NCI-H748 (cell line): ENCODE measurements around the gene FGF12.

Experiments
- DNase-seq: peaks from one replicate; lab custom pipeline; 2025; ENCODE audit not compliant: unreplicated experiment; lab: John Stamatoyannopoulos, UW

Gene FGF12

DNA sequence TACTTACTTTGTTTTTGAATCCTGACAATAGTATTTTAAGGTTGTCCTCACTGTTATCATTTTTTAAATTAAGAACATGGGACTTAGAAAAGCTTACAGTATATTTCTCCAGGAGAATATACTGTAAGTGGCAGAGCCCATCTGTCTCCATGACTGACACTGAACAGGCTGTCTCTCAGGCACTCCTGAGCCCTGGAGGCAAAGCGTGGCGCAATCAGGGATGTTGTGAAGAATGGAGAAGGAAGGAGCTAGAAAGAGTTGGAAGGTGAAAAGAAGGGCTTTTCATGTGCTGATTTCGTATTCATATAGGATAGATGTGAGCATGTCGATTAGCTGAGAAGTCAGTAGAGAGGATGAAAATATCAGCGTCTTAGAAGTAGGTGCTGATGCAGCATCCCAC lies 41.5 kb downstream of the FGF12 start:
- DNase-seq, result no peak

GRCh38 chr3:192684151-192684550 lies 43.2 kb downstream of the FGF12 start:
- no peak for DNase-seq

- DNase-seq, result no peak
Measured at GRCh38 chr3:192675958-192676649, 51.2 kb downstream of the FGF12 start.

GRCh38 chr3:192655628-192656027 lies 71.7 kb downstream of the FGF12 start:
- DNase-seq, result no peak

DNA sequence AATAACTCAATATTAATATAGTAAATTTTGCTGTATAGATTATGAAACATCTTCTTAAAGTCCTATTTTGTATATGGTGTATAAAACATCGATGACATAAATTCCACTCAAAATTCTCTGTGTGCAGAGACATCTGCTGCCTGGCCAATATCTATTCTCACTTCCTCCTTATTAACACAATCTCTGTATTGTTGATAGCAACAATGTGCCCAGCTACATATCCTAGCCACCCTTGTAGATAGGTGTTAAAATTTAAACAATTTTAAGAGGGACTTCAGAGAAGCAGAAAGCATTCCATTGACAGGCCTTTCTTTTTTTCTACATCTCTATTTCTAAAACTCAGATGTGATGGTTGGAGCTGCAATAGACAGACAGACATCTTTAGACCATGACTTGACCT lies 72.3 kb downstream of the FGF12 start:
- no peak for DNase-seq

DNA sequence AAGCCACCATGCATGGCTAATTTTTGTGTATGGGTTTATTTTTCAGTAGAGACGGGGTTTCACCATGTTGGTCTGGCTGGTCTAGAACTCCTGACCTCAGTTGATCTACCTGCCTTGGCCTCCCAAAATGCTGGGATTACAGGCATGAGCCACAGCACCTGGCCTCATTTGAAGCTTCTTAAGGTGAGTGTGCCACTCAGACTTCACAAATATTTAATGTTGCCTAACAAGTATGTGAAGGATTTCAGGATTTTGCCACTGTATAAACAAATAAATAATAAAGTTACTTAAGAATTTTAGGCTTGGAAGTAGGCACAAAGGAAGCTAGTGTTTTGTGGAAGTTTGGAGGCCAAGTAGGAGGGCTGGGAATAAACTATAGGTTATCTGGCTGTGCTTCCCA lies 73.5 kb downstream of the FGF12 start:
- no peak for DNase-seq

DNA sequence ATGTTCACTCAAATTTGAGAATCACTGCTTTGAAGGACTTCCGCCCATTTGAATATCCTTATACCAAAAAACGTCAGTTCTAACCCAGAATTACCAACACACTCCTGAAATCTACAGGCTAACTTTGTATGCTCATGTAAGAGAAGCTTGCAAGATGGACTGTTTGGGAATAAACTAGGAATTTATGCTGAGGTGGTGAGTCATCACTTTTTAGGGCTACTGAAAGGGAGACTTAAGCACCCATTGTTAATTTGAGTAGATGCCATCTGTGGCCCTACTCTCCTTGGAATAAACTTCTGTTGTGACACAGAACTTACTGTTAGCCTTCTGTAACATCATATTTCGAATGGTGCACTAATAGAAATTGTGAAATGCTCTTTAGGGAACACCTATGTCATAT lies 74.6 kb downstream of the FGF12 start:
- DNase-seq, result no peak

DNA sequence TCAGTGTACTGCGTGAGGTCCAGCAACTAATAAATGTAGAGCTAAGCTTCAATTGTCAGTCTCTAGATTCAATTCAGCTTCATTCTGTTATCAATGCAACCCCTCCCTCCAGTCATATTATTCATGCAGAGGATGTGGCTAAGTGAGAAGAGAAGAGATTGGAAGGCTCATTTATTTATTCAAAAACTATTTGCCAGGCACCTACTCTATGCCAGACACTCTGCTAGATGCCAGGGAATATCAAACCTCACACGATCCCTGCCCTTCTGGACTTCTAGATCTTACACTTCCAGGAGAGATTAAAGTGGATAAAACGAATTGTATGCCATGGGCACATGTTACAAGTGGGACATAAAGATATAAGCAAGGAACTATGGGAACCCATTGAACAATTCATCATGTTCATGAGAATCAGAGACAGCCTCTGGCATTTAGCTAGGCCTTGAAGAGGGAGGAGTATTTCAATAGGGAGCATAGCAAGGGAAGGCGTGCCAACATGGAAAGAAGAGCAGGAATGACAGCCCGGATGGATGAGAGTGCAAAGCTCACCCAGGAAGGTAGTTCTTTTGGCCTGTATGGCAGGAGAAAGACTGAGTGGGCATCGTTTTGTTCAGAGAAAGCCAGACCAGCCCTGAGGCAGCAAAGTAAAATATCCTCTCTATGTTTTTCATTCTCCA lies 75.4 kb downstream of the FGF12 start:
- DNase-seq, result no peak

GRCh38 chr3:192645437-192645836 lies 81.9 kb downstream of the FGF12 start:
- DNase-seq, result no peak

DNA sequence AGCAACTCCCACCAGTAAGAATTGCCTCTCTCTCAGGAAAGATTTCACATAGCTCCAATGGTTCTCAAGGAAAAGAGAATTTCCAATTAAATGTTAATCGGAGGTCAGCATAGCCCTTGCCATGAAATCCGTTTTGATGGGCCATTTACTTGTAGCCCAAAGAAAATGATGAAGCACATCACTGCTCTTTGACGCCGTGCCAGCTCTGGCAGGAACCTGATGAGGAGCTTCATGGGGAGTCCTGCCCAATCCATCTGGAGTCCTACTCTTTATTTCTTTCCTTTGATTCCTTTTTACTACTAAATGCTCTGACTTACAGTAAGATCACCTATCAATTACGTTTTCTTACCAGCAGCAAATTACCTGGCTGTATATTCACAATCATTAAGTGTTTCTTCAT lies 84.7 kb downstream of the FGF12 start:
- no peak for DNase-seq

DNA sequence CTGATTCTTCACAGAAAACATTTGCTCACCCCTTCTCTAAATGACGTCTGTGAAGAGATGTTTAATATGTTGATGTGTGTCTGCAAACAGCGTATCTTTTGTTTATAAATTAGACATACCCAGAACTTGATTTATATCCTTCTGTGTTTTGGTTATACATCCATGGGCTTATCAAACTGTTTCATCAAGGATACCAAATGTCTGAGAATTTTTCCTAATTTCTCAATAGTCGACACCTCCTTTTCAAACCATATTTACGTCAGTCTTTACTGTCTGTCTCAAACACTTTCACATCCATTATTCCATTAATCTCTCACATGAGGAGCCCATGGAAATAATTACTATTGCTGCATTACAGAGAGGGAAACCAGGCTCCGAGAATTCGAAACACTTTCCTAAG lies 85.4 kb downstream of the FGF12 start:
- no peak for DNase-seq

DNA sequence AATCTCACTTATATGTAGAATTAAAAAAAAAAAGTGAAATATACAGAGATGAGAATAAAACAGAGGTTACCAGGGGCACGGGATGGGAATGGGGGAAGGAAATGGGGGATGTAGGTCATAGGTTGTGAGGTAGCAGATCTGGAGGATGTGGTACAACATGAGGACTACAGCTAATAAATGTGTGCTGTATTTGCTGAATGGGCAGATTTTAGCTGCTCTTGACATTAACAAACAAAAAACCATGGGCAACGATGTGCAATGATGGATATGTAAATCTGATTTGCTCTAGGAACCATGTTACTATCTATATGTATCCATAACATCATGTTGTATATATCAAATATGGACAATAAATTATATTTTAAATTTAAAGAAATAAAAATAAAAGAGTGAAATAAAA lies 87.4 kb downstream of the FGF12 start:
- no peak for DNase-seq

DNA sequence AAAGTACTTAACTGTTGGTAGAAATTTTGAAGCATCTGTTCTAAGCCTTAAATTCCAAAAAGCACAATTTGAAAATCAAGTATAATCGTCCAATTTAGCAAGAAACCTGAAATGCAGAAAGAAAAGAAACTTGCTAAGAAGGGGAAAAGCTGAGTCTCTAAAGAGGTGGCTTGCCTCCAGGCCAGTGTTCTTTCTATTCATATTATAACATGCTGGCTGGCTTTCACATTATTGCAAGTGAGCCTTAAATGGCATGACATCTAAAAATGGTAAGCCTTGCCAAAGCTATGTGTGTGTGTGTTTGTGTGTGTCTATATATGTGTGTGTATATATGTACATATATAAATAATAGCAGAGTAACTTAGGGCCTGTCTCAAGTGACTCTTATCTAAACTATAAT lies 89.5 kb downstream of the FGF12 start:
- peak; percentile 77 for DNase-seq

DNA sequence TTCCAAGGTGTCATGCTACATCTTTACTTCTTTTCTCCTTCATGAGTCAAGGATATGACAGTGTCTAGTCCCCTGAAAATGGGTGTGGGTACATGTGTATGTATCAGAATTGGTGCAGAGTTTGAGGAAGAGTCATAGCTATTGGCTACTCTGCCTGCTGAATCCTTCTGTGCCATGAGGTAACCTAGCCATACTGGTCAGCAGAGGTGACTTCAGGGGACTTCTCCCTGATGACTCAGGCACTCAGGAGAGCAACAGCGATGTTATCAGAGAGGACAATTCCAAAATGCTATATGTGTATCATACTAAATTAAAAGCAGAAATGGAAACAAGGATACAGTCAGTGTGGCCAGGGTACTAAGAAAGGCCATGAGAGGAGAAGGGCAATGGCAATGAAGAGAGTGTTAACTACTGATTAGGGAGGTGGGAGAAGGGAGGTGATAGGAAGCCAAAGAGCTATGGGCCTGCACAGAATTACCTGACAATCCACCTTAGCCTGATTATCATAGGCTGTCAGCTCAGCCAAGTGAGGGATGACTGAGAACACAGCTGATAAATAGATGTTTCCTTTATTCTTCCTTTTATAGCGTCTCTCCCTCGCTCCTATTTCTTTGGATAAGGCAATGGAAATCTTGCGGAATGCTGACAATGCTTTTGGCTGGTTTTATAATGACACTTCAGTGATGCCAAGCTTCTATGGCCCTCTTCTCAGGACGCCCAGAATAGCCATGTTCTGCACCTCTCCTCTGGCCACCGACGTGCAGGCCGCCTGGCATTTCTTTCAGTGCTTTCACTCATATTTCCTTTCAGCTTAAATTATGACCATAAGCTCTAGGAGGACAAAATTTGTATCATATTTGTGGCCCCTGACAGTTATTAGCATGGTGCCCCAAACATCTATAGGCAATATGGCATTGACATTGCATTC lies 90.6 kb downstream of the FGF12 start:
- DNase-seq, result no peak

- no peak for DNase-seq
Measured at GRCh38 chr3:192629429-192629828, 97.9 kb downstream of the FGF12 start.

- no peak for DNase-seq
Measured at GRCh38 chr3:192621909-192622308, 105.4 kb downstream of the FGF12 start.

- no peak for DNase-seq
Measured at GRCh38 chr3:192620275-192620674, 107.1 kb downstream of the FGF12 start.

DNA sequence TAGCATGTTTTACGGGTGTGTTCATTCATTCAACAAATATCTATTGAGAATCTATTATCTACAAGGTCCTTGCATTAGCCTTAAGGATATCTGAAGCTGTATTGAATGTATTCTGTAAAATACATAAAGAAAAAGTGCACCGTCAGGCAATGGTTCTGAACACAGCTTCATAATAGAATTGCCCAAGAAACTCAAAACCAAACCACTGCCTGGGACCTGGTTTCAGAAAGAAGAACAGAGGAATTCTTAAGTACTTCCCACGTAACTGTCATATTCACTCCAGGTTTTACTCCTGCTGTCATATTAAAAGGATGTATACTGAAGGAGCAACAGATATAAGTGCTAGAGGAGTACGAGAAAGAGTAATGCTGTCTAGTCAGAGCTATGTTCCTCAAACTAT lies 115.9 kb downstream of the FGF12 start:
- no peak for DNase-seq

GRCh38 chr3:192608726-192609600 lies 118.4 kb downstream of the FGF12 start:
- DNase-seq, result no peak

- no peak for DNase-seq
Measured at GRCh38 chr3:192607798-192608197, 119.5 kb downstream of the FGF12 start.

GRCh38 chr3:192597913-192598312 lies 129.4 kb downstream of the FGF12 start:
- DNase-seq, result no peak
